Activated CD4-positive, alpha-beta T cell treated with anti-CD3 and anti-CD28 coated beads, Interleukin-10, Interleukin-2, amounts not matched to agents 100 ng/mL and 50 ng/mL, durations not matched to agents 16 hours and 8 hours (primary cell): ENCODE data around the gene ZNF660.
A peak's percentile ranks its signal among the peaks of the same experiment; 100 is the strongest.

Source experiments
- DNase-seq: peaks from one replicate; pipeline ENCODE4 v3.0.0-alpha.2; 2020

The ZNF660 gene

GRCh38 chr3:44642337-44642736 is 57.6 kb downstream of the ZNF660 start:
- DNase-seq, result no peak

GRCh38 chr3:44643024-44643423 is 58.3 kb downstream of the ZNF660 start:
- DNase-seq, result no peak

GRCh38 chr3:44647771-44648170 is 63.0 kb downstream of the ZNF660 start:
- no peak for DNase-seq

- DNase-seq, result peak; percentile 52
These were observed 63.9 kb downstream of the ZNF660 start, which contains the start of gene ZNF35 for GRCh38 chr3:44648564-44649229. Gene ZNF35, plus strand, starts transcription at chr3:44648732. Its CDS starts 2,336 bp downstream, at chr3:44651068.
